Muscle layer of duodenum (tissue), 2 donors: ENCODE measurements around the gene CCDC33.

Source experiments
- H3K27ac ChIP-seq: one replicate; pipeline ENCODE4 v1.7.0; 2013; ENCODE audit warnings: mild to moderate bottlenecking, low read length
- H3K27me3 ChIP-seq: one replicate; pipeline ENCODE4 v1.7.0; 2013; ENCODE audit warnings: low read depth, mild to moderate bottlenecking, control low read depth, low read length
- H3K36me3 ChIP-seq, 2 donors: one replicate each; pipeline ENCODE4 v1.7.0; 2013; ENCODE audit warnings: low read length in 2 of 2, control low read depth in 1 of 2, mild to moderate bottlenecking in 1 of 2; ENCODE audit not compliant: insufficient read depth in 2 of 2, control insufficient read depth in 1 of 2
- H3K4me1 ChIP-seq, 2 donors: one replicate each; pipeline ENCODE4 v1.7.0; 2013; ENCODE audit warnings: low read length in 2 of 2, mild to moderate bottlenecking in 2 of 2, control low read depth in 1 of 2, moderate library complexity in 1 of 2; ENCODE audit not compliant: insufficient read depth in 2 of 2, control insufficient read depth in 1 of 2
- H3K4me3 ChIP-seq, 2 donors: one replicate each; pipeline ENCODE4 v1.7.0; 2013; ENCODE audit warnings: low read length in 2 of 2, low read depth in 1 of 2, mild to moderate bottlenecking in 1 of 2
- H3K9me3 ChIP-seq, 2 donors: one replicate each; pipeline ENCODE4 v1.7.0; 2013; ENCODE audit warnings: low read length in 2 of 2, control low read depth in 1 of 2, mild to moderate bottlenecking in 1 of 2; ENCODE audit not compliant: control insufficient read depth in 1 of 2
- donor health status: healthy.

CCDC33 gene

GRCh38 chr15:74311734-74312444, 75.8 kb downstream of the CCDC33 start:
- Histone ChIP-seq H3K9me3 (no peaks in the 10 kb centered on the region), H3K36me3 (no peaks in the 10 kb centered on the region), H3K4me3 (no peak overlapping the region), H3K27ac (no peak overlapping the region), H3K27me3 (no peaks in the 10 kb centered on the region), H3K4me1 (peaks cover 0 to 5% of the 10 kb centered on the region in 2 donors)

GRCh38 chr15:74312445-74313007, 76.4 kb downstream of the CCDC33 start:
- Histone ChIP-seq H3K27ac (no peak overlapping the region), H3K4me1 (peaks cover 3 to 10% of the 10 kb centered on the region in 2 donors), H3K9me3 (no peaks in the 10 kb centered on the region)

GRCh38 chr15:74313889-74314288, 77.8 kb downstream of the CCDC33 start:
- Histone ChIP-seq H3K36me3 (no peaks in the 10 kb centered on the region), H3K4me1 (peaks cover 4 to 20% of the 10 kb centered on the region in 2 donors), H3K9me3 (no peaks in the 10 kb centered on the region), H3K4me3 (no peak overlapping the region), H3K27me3 (no peaks in the 10 kb centered on the region), H3K27ac (no peak overlapping the region)

More at GRCh38 chr15:74312445-74313007, 76.4 kb downstream of the CCDC33 start:
- Histone ChIP-seq H3K4me3 (no peak overlapping the region), H3K36me3 (no peaks in the 10 kb centered on the region), H3K27me3 (no peaks in the 10 kb centered on the region)

DNA sequence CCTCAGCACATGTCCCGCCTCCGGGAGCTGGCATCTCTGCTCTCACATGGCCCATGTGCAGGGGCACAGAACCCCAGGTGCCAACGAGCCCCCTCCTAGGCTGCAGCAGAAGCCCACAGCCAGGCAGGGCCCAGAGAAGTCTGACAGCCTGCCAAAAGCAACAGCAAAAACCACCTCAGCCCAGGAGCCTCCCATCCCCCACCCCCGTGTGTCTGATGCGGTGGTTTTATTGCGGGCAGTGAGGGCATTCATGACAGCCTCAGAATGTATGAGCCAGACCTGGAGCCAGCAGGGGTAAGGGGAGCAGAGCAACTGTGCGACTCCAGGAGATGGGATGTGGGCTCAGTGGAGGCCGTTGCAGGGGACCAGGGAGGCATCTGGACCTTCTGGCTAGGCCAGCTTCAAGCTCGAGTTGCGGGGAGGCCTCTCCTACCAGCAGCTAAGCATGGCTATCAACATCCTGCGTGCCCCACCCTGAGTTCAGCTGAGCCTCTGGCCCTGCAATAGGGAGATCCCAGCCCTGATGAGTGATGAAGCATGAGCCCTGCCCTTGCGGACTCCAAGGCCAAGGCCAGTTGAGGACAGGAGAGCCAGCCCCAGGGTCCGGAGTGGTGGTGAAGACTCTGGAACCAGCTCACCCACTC, 78.8 kb downstream of the CCDC33 start:
- Histone ChIP-seq H3K27ac (no peak overlapping the region), H3K27me3 (no peaks in the 10 kb centered on the region), H3K36me3 (no peaks in the 10 kb centered on the region), H3K9me3 (no peaks in the 10 kb centered on the region), H3K4me3 (no peak overlapping the region), H3K4me1 (peaks cover 4 to 30% of the 10 kb centered on the region in 2 donors)

- H3K4me3 ChIP-seq = no peak overlapping the region
Observed at GRCh38 chr15:74315626-74316025, 79.5 kb downstream of the CCDC33 start.

DNA sequence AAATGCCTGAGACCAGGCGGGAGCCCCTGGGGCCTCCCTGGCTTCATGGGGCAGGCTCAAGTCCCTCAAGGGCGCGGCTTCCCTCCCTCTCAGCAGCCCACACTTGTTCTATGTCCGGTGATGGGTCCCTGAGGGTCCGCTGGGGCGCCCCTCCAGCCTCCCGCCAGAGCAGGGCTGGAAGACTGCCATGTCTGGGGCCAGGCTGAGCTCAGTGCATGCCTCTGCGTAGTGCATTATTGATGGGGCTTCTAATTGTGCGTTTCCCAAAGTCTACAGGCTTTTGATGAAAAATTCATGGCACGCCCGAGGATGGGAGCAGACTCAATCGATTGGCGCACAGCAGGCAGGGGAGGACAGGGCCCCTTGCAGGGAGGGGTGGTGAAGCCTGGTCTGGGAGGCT, 80.0 kb downstream of the CCDC33 start:
- H3K36me3 ChIP-seq = no peaks in the 10 kb centered on the region
- no peak overlapping the region for H3K27ac ChIP-seq
- H3K27me3 ChIP-seq = no peaks in the 10 kb centered on the region
- H3K9me3 ChIP-seq = no peaks in the 10 kb centered on the region
- H3K4me3 ChIP-seq = no peak overlapping the region
- H3K4me1 ChIP-seq = peaks cover 4 to 38% of the 10 kb centered on the region in 2 donors

More at GRCh38 chr15:74315626-74316025, 79.5 kb downstream of the CCDC33 start:
- no peak overlapping the region for H3K27ac ChIP-seq
- H3K36me3 ChIP-seq = no peaks in the 10 kb centered on the region
- no peaks in the 10 kb centered on the region for H3K9me3 ChIP-seq
- no peaks in the 10 kb centered on the region for H3K27me3 ChIP-seq
- H3K4me1 ChIP-seq = peaks cover 4 to 37% of the 10 kb centered on the region in 2 donors

GRCh38 chr15:74317820-74318375, 81.8 kb downstream of the CCDC33 start:
- Histone ChIP-seq H3K4me3 (no peak overlapping the region), H3K36me3 (no peaks in the 10 kb centered on the region), H3K9me3 (no peaks in the 10 kb centered on the region), H3K4me1 (peaks cover 4 to 38% of the 10 kb centered on the region in 2 donors), H3K27me3 (no peaks in the 10 kb centered on the region), H3K27ac (peak overlapping the region; percentile 60)

DNA sequence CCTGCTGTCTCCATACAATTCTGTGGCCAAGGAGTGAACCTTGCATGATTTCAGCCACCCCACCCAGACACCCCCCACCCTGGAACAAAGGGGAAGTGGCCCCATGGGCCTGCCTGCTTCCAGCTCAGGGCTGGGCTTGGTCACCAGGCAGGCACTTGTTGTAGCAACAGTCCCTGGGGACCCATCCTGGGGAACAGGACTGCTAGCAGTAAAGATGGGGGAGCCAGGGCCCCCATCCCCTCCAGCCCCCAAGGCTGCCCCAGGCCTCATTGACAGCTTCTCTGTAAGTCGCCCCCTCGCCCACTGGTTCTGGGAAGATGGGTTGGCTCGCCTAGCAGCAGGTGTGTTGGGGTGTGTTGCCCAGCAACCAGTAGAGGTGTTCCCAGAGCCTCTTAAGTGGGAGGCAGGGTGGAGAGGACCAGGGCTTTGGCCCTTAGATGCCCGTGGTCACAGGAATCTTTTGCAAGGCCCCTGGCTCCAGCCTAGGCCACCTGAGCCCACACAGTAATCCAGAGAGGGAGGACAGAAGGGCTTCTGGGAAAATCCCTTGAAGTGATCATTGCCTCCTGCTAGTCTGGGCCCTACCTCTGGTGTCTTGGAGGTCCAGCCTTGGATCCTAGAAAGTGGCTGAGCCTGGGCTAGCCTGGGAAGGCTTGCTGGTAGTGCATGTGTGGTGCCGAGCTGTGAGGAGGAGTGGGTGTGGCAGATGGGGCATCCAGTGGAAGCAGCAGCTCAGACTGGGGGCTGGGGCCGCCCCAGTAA, 82.4 kb downstream of the CCDC33 start:
- Histone ChIP-seq H3K4me3 (no peak overlapping the region), H3K27me3 (no peaks in the 10 kb centered on the region), H3K4me1 (peaks cover 4 to 38% of the 10 kb centered on the region in 2 donors), H3K9me3 (no peaks in the 10 kb centered on the region), H3K27ac (no peak overlapping the region), H3K36me3 (no peaks in the 10 kb centered on the region)

GRCh38 chr15:74319138-74319460, 83.0 kb downstream of the CCDC33 start:
- Histone ChIP-seq H3K9me3 (no peaks in the 10 kb centered on the region), H3K27me3 (no peaks in the 10 kb centered on the region), H3K4me3 (no peak overlapping the region), H3K27ac (no peak overlapping the region), H3K36me3 (no peaks in the 10 kb centered on the region), H3K4me1 (peaks cover 4 to 38% of the 10 kb centered on the region in 2 donors)

GRCh38 chr15:74319596-74320351, 83.6 kb downstream of the CCDC33 start:
- Histone ChIP-seq H3K27me3 (no peaks in the 10 kb centered on the region), H3K4me3 (no peak overlapping the region), H3K27ac (no peak overlapping the region), H3K9me3 (no peaks in the 10 kb centered on the region), H3K4me1 (peaks cover 4 to 38% of the 10 kb centered on the region in 2 donors), H3K36me3 (no peaks in the 10 kb centered on the region)
